Hepatic stellate cell (primary cell): ENCODE measurements around the gene POU4F2.

ENCODE experiments used
- DNase-seq: peaks from one replicate; pipeline ENCODE4 v3.0.0; 2011; ENCODE audit warnings: low spot score

POU4F2 gene, protein sequence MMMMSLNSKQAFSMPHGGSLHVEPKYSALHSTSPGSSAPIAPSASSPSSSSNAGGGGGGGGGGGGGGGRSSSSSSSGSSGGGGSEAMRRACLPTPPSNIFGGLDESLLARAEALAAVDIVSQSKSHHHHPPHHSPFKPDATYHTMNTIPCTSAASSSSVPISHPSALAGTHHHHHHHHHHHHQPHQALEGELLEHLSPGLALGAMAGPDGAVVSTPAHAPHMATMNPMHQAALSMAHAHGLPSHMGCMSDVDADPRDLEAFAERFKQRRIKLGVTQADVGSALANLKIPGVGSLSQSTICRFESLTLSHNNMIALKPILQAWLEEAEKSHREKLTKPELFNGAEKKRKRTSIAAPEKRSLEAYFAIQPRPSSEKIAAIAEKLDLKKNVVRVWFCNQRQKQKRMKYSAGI

DNA sequence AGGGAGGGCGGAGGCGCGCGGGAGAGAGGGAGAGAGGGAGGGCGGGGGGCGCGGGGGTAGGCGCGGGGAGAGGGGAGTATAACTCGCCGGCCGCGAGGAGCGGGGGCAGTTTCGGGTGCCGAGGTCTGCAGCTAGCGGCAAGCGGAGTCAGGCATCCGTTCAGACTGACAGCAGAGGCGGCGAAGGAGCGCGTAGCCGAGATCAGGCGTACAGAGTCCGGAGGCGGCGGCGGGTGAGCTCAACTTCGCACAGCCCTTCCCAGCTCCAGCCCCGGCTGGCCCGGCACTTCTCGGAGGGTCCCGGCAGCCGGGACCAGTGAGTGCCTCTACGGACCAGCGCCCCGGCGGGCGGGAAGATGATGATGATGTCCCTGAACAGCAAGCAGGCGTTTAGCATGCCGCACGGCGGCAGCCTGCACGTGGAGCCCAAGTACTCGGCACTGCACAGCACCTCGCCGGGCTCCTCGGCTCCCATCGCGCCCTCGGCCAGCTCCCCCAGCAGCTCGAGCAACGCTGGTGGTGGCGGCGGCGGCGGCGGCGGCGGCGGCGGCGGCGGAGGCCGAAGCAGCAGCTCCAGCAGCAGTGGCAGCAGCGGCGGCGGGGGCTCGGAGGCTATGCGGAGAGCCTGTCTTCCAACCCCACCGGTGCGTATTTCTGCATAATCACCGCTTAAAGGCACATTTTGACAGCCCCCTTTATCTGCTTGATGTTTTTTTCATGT is at the start of gene POU4F2:
POU4F2 (plus strand) TSS at position 108 of the 720 bp plus-strand sequence; CDS start at position 356, 248 bp downstream.
- no peak for DNase-seq

DNA sequence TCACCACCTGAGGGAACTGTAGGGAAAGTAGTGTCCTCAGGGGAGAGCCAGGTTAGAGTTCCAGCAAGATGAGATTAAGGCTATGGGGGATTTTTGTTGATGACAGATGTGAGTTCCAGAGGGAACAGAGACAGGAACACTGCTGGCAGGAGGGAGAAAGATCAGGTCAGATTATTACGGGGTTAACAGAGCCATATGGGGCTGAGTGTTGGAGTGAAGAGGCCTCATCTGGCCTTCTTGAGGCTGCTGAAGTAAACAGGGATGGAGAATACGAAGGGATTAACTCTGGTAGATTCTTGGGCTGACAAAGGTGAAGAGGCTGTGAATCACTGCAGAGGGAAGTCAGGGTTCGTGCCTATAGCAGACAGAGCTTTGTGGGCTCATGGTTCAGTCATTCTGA is 47.9 kb upstream of the POU4F2 start:
- no peak for DNase-seq

DNA sequence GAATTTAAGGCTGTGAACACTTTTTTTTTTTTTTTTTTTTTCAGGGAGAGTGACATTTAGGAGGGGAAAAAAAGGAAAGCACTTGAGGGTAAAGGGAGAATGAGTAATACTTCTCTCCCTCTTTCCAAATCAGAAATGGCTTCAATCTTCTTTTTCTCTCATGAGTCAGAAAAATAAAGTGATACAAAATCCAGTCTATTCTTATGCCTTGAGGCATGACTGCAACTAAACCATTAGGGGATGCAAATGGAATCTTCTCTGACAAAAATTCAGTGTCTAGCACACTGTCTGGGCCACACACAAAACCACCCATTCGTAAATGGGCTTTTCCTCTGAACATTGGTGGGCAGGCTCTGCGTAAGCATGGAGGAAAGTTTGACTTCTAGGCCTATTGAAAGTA is 46.7 kb upstream of the POU4F2 start:
- DNase-seq = no peak

DNA sequence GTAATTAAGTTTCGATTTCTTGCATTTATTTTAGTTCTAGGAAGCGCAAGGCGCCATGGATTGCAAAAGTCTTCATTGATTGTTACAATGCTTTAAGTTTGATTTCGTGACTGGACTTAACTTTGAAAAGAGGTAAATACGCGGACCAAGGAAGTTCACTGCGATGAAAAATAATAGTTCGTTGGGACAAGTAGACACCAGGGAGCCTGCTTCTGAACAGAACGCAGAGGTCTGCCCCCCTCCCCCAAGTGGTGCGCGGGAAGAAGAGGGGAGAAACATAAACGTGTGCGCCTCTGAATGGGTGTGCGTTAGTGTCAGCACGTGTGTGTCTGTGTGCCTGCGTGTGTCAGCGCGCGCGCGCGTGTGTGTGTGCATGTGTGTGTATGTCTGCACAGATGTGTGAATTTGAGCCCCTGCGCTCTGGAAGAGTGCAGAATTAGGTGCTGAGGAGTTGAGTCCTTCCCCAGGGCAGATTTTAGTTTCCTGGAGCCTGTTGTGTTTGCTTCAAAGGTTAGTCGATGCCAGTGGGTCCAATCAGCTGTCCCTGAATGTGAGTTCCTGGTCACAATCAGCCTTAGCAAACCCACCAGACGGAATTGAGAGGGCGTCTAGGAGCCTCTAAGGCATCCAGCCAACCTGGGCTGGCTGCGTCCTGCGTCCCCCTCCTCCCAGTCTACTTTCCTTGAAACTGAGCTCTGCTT is 5.8 kb upstream of the POU4F2 start:
- no peak for DNase-seq

DNA sequence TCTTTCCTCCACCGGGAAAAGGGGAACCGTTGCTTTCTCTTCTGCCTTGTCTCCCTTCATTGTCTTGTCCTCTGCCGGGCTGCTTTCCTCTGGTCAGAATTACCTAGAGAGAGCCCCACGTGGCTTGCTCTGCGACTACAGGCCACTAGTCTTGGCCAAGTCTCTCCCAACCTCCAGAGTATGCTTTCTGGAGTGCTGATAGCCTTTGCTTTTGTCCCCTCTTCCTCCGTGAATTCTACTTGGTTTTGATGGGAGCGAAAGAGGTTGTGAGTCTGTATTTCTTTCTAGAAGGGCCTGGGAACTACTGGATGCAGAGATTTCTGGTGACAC is 5.3 kb upstream of the POU4F2 start:
- DNase-seq = no peak

DNA sequence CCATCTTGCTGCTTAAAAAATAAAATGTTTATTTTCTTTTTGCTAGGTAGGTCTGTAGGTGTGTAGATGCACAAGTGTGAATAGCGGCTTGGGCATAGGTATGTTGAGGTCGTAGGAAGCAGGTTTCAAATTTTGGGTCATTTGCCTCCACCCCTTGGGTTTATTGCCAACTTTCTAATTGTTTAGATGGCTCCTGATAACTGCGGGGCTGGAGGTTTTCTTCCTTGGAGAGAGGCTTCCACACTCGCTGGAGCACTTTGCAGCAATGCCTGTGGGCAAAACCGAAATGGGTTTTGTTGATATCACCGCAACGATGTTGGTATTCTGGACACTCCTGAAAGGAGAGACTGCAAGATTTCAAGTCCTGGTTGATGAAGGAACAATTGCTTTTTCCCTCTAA is 3.9 kb upstream of the POU4F2 start:
- no peak for DNase-seq

DNA sequence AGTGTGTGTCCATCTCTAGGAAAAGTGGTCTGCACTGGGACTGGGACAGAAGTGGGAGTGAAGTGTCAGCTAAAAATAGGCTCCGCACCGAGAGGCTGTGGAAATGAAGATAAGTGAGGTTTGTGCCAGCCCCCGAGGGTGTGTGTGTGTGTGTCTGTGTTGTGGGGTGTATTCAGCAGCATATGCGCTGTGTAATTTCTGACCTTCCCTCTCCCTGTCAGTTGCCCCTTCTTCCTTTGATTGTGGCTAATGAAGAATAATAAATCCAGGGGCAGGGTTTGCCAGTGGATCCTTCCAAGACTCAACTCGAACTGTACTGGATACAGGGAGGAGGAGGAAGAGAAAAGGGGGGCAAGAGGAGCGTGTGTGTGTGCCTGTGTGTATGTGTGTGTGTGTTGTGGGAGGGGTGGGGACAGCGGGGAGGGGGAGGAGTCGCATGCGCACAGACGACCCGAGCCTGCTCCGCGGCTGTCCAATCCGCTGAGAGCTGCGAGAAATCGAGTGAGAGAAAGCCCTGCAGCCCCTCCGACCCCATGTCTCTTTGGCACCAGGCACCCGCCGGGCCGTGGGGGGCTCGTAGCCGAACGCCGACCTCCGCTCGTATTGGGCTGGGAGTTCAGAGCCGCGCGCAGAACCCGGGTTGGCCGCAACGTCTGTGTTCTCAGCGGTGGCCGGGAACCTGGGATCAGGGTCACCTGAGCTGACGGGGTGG is 916 bp upstream of the POU4F2 start:
- DNase-seq = no peak

DNA sequence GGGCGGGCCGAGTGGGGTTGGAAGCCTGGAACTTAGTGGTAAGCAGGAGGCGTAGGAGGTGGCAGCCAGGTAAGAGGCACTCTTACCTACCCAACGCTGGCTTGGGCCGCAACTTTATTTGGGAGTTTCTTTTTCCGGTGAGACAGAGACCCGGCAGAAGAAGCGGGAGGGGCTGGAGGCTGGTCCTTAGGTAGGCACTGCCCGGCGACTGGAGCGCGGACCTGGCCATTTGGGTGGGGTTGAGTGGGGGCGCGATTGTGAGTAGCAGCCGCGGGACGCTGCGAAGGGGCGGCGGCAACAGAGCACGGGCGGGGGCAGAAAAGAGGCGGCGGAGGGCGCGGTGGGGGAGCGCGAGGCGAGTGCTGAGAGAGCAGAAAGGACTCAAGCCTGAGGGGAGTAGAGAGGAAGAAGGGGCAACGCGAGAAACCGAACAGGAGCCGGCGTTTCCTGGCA is 334 bp upstream of the POU4F2 start:
- DNase-seq = no peak

DNA sequence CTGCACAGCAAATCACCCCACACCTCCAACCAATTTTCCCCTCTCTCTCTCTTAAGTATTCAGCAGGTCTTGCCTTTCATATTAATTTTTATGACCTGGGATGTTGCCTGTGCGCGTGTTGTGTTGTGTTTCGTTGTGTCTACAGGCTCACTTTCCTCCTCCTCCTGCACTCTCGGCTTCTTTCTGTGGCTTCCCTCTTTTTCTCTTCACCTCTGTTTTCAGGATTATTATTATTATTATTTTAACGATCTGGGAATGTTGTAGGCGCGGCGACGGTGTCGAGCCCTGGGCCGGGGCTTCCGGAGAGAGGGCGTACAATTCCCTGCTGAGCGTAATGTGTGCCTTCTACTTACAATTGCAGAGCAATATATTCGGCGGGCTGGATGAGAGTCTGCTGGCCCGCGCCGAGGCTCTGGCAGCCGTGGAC is 826 bp downstream of the POU4F2 start:
- DNase-seq = no peak

DNA sequence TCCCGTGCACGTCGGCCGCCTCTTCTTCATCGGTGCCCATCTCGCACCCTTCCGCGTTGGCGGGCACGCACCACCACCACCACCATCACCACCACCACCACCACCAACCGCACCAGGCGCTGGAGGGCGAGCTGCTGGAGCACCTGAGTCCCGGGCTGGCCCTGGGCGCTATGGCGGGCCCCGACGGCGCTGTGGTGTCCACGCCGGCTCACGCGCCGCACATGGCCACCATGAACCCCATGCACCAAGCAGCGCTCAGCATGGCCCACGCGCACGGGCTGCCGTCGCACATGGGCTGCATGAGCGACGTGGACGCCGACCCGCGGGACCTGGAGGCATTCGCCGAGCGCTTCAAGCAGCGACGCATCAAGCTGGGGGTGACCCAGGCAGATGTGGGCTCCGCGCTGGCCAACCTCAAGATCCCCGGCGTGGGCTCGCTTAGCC is 1.4 kb downstream of the POU4F2 start:
- DNase-seq = no peak

DNA sequence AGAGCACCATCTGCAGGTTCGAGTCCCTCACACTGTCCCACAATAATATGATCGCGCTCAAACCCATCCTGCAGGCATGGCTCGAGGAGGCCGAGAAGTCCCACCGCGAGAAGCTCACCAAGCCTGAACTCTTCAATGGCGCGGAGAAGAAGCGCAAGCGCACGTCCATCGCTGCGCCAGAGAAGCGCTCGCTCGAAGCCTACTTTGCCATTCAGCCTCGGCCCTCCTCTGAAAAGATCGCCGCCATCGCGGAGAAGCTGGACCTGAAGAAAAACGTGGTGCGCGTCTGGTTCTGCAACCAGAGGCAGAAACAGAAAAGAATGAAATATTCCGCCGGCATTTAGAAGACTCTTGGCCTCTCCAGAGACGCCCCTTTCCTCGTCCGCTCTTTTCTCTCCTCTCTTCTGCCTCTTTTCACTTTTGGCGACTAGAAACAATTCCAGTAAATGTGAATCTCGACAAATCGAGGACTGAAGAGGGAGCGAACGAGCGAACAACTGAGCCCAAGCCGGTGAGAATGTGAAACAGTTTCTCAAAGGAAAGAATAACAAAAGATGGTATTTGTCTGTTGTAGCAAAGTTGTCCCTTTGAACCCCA is 1.9 kb downstream of the POU4F2 start:
- DNase-seq = no peak

DNA sequence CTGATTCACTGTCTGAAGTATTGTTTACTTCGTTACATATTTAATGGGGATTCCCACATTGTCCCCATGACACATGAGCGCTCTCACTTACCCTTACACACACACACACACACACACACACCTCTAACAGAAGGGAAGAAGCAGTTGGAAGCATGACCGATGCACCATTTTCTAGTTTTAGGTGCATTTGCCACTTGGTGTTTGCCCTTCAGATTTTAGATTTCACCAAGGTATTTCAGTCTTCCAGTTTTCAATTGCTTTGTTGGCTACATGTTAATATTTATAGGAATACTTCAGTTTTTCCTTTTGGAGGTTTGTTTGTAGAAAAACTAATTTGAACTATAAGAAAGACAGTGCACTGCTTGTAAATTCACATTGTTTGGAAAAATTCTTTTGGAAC is 3.1 kb downstream of the POU4F2 start:
- DNase-seq = no peak

DNA sequence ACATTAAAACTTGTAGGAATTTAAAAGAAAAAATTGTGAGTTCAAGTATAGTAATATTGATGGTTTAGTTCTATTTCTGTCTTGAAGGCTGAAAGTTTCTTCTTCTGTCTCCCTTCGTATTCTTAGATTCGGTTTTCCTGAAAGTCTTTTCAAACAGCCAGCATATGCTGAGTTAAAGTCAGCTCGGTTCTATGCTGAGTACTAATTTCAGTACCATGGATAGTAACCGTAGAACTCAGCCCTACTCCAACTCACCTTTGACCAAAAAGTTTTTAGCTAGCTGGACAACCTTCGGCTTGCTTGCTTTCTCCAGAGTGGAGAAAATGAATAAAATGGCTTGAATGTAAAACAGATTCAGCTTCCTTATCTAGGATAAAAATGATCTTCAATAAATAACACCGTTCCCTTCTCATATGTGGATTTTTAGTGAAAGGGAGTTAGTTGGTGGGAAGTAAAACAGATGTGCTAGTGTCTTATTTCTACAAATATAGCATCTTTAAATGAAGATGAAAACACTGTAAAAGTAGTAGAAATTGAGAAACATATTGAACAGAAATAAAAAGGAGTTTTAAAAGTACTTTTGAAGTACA is 5.2 kb downstream of the POU4F2 start:
- no peak for DNase-seq

DNA sequence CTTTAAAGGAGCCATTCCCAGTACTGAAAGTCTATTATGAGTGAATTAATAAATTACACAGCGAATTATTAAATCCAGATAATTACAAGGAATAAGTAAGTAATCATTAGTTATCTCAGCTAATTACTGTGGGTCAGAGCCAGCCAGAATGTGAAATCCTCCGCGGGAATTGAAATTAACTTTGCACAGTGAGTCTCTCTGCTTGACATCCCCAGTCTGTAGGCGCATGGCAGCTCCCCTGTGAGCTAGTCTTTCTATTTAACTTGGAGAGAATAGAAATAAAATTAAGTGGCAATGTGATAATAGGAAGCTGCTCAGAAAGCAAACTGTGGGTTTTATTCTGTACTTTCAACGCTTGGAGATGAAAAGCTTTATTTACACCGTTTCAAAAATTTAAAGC is 7.2 kb downstream of the POU4F2 start:
- DNase-seq = no peak

DNA sequence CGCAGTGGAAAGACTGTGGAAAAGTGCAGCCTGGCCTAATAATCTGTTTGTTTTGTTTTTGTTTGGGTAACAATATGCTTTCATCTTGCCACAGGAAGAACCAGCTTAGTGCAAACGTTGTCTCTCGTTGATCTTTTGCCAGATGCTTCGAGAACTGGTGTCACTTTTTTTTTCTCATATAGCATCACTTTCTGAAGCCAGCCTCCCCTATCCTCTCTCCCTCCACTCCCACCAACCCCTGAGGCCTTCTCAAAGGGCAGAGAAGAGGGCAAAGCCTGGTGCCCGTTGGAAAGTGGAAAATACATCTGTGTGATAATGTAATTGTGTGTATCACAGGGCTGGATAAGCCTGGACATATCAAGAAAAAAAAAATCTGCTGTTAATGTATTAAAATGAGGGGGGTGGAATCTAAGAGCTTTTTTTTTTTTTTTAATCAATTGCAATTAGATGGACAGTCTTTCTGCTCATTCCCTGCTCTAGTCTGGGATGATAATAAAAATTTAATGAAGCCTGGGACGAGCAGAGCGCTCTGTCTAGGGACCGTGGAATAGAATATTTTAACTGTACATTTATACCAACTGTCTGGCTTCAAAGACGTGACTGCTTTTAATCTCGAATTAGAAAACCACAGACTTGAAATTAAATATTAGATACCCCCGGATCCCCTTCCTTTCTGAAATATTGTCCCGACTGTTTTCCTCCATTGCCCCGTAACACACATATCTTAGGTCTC is 8.1 kb downstream of the POU4F2 start:
- DNase-seq = no peak

DNA sequence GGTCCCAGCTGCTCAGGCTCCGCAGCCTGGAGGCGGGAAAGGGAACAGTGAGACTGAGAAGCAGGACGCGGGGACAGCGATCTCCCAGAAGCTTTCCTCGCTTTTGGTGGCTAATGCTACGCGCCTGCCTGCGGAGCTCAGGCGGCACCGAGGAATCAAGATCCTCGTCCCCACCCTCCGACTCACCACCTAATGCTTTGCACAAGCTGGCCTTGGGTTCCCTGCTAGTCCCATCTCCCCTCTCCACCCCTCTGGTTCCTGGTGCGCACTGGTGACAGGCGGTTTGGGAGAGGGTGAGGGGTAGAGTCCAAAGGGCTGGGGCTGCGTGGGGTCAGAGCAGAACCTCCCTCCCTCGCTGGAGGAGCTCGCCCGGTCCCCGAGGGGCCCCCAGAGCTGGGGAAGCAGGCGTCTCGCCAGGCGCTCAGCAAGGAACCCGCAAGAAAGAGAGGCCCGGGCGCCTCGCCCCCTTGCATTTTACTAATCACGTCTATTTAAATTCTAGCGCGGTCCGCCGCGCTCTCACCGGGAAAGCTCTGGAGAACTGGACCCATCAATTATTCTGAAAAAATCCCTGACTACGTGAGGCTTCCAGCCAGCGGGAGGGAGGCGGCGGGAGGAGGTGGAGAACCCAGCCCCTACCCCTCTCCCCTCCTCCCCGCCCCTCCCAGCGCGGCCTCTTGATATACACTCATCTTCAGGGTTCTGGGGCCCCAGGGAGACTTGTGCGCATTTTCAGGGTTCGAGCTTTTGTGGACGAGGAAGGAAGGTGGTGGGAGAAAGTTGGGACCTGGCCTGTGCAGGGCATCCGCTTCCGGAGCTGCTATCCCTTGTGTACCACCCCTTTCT is 9.1 kb downstream of the POU4F2 start:
- no peak for DNase-seq

DNA sequence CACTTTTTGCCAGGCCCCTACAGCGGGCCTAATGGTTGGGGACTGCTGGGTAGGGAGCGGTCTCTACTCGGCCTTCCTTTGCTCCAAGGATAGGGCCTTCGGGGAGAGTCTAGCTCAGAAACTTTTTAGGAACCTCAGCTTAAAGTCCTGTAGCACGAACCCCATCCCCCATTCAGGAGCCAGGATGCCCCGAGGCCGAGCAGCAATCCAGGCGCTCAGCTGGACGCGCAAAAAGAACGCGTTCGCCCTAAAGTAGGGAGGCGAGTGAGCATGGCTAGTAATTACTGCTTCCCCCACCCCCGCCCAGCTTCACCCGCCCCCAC is 9.7 kb downstream of the POU4F2 start:
- no peak for DNase-seq

DNA sequence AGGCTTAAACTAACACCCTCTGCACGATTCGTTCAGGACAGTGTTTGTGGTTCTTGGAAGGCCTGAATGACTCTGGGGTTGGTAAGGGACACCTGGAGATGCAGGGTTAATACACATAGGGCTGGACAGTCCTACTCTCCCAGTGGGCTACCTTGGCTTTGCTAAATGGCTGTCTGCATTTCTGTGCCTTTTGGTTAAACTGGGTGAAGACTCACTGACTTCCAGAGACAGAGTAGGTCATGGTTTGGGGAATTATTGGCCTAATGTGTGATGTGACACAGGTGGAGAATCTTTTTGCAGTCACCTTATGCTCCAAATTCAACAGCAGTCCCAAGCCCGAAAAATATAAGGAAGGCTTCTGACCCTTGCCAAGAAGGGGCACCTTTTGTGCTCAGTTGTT is 10.5 kb downstream of the POU4F2 start:
- DNase-seq = no peak

DNA sequence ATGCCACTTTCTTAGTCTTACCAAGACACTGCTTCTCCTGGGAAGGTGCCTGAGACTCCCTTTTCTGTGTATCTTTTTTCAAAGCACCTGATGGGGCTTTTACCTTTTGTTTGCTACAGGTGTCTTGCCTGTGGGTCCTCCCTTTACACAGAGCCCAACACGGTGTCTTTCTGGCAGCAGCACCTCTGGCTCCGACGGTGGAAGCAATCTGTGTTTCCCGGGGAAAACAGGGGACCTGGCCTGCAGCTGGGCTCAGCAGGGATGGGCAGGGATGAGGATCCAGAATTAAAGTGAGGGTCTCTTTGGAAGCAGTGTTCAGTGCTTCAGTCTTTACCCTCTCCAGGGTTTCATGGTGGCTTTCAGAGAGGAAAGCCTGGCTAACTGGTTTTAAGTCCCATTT is 11.3 kb downstream of the POU4F2 start:
- DNase-seq = no peak
